Activated CD8-positive, alpha-beta T cell treated with anti-CD3 and anti-CD28 coated beads for 36 hours (primary cell): ENCODE data around the gene FBXL17. TPM values are rescaled to one million over a fixed set of nuclear protein-coding genes. Genes with fewer than 3 reads are reported as not detected.

Experiments used
- ATAC-seq: fragments of 200-7000 bp; cut with Tn5 transposase; one replicate; pipeline ENCODE4 v1.10.0; 2021; ENCODE audit warnings: mild to moderate bottlenecking, moderate library complexity
- CTCF ChIA-PET: fragments of 350-600 bp; sonication (Branson Sonifier 250); formaldehyde crosslinking; loops from one replicate; lab custom pipeline; 2021; ENCODE audit warnings: antibody characterized with exemption; lab: Charles Lee
- POLR2A ChIA-PET: fragments of 350-600 bp; sonication (Branson Sonifier 250); formaldehyde crosslinking; loops from one replicate; lab custom pipeline; 2021; ENCODE audit warnings: antibody characterized with exemption; lab: Charles Lee
- DNase-seq: peaks from one replicate; pipeline ENCODE4 v3.0.0-alpha.2; 2020
- H3K27ac Mint-ChIP-seq: one replicate; pipeline ENCODE4 v1.8.0; 2021; ENCODE audit warnings: mild to moderate bottlenecking, mixed read lengths
- H3K27me3 Mint-ChIP-seq: one replicate; pipeline ENCODE4 v1.8.0; 2021; ENCODE audit warnings: mixed read lengths
- H3K36me3 Mint-ChIP-seq: one replicate; pipeline ENCODE4 v1.8.0; 2021; ENCODE audit warnings: low read depth, mixed read lengths
- H3K4me1 Mint-ChIP-seq: one replicate; pipeline ENCODE4 v1.8.0; 2021; ENCODE audit warnings: low read depth, mixed read lengths
- H3K4me3 Mint-ChIP-seq: one replicate; pipeline ENCODE4 v1.8.0; 2021; ENCODE audit warnings: mild to moderate bottlenecking, moderate library complexity, mixed read lengths
- H3K9me3 Mint-ChIP-seq: one replicate; pipeline ENCODE4 v1.8.0; 2021; ENCODE audit warnings: mixed read lengths
- intact Hi-C: fragments of 100-400 bp; cut with micrococcal nuclease; formaldehyde crosslinking; loops from one replicate; pipeline ENCODE4 v1.10.0; 2022
- total RNA-seq, 2 experiments: library from RNA; stranded (reverse); gene quantifications; one replicate each; pipeline ENCODE4 v1.2.3, GENCODE V29; 2021
- TF ChIP-seq, protein P1 (sequence below): fragments of 200-600 bp; IDR thresholded peaks from one replicate; pipeline ENCODE4 v1.8.0; 2022; ENCODE audit warnings: antibody characterized with exemption, mild to moderate bottlenecking

FBXL17 gene
- total RNA-seq, 2 experiments from 2014 or later: 3.0 to 5.3 TPM

DNA sequence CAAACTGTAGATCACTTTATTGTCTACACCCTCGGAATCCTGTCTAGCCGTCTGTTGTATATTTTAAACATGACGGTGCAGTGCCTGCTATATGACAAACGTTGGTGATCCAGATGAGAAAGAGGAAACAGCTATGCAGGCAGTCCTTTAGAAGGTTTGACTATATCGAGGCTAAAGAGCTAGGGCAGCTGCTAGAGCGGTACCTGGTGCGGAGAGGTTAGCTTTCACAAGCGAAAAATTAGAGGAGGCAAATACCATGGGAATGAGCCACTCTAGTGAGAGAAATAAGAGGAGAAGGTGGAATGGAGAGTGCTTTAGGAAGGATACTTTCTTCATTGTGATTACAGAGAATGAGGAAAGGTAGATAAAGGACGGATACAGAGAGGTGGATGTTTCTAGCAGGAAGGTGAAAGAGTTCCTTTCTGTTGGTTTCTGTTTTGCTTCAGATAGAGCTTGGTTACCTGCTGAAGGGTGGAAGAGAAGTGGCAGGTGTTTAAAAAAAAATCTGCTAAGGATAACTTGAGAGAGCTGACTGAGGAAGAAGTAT is 959 bp upstream of the FBXL17 start:
- DNase-seq (no peak), ATAC-seq (peak; percentile 1)
- H3K4me3 Mint-ChIP-seq: peak overlapping the region; percentile 79
- intact Hi-C loops: loop anchor here (5.0 kb wide), 1 partner anchor 1029 kb away; no protein-coding TSS in a partner anchor
- peaks cover 6% of the 10 kb centered on the region for H3K36me3 Mint-ChIP-seq
- TF ChIP-seq, protein P1, sequence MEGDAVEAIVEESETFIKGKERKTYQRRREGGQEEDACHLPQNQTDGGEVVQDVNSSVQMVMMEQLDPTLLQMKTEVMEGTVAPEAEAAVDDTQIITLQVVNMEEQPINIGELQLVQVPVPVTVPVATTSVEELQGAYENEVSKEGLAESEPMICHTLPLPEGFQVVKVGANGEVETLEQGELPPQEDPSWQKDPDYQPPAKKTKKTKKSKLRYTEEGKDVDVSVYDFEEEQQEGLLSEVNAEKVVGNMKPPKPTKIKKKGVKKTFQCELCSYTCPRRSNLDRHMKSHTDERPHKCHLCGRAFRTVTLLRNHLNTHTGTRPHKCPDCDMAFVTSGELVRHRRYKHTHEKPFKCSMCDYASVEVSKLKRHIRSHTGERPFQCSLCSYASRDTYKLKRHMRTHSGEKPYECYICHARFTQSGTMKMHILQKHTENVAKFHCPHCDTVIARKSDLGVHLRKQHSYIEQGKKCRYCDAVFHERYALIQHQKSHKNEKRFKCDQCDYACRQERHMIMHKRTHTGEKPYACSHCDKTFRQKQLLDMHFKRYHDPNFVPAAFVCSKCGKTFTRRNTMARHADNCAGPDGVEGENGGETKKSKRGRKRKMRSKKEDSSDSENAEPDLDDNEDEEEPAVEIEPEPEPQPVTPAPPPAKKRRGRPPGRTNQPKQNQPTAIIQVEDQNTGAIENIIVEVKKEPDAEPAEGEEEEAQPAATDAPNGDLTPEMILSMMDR: no peak
- H3K27me3 Mint-ChIP-seq: no peaks in the 10 kb centered on the region
- peaks cover 32% of the 10 kb centered on the region for H3K4me1 Mint-ChIP-seq
- H3K9me3 Mint-ChIP-seq: peaks cover 5% of the 10 kb centered on the region
- ChIA-PET POLR2A (interaction anchor here (0.8 to 1.6 kb wide), 7 partner anchors 11 to 1027 kb away, joined by 3 to 9 read pairs (median 3); partner anchors contain the start of gene PJA2), CTCF (interaction anchor here (0.9 to 1.2 kb wide), 2 partner anchors 8 to 121 kb away, joined by 3 read pairs; no protein-coding TSS in a partner anchor)
- peak overlapping the region; percentile 91 for H3K27ac Mint-ChIP-seq

DNA sequence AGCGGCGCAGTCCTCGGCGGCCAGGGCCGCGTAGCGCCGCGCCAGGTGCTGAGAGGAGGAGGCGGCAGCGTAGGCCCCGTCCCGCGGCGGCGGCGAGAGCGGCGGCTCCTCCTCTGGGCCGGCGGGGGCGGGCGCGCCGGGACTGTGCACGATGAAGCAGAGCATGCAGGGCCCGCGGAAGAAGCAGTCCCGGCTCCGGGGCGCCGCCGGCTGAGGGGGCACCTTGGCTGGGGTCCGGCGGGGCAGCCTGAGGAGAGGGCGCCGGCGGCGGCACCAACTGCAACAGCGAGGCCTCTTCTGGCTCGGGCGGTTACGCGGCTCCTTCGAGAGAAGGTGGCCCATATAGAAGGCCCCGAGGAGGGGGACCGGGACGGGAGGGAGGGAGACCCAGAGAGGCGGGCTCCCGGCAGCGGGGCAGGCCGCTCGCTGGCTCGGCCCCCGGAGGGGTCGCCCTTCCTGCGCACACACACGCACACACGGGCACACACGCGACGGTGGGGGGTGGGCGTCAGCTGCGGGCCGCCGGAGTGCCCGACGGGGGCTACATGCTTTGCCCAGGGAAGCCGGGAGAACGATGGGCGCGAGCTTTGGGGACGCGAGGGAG is 446 bp downstream of the FBXL17 start:
- H3K4me1 Mint-ChIP-seq: peaks cover 32% of the 10 kb centered on the region
- peak; percentile 79 for DNase-seq
- peak; percentile 52 for ATAC-seq
- intact Hi-C loops: loop anchor here (5.0 kb wide), 1 partner anchor 1031 kb away; no protein-coding TSS in a partner anchor
- peaks cover 11% of the 10 kb centered on the region for H3K9me3 Mint-ChIP-seq
- ChIA-PET CTCF (interaction anchor here (0.9 to 1.6 kb wide), 2 partner anchors 21 to 120 kb away, joined by 3 to 4 read pairs; no protein-coding TSS in a partner anchor), POLR2A (interaction anchor here (0.6 to 1.6 kb wide), 7 partner anchors 10 to 1029 kb away, joined by 3 to 9 read pairs (median 3); partner anchors contain the start of gene PJA2)
- TF ChIP-seq, protein P1: no peak
- no peaks in the 10 kb centered on the region for H3K27me3 Mint-ChIP-seq
- peaks cover 16% of the 10 kb centered on the region for H3K36me3 Mint-ChIP-seq
- peak overlapping the region; percentile 79 for H3K4me3 Mint-ChIP-seq
- peak overlapping the region; percentile 89 for H3K27ac Mint-ChIP-seq

DNA sequence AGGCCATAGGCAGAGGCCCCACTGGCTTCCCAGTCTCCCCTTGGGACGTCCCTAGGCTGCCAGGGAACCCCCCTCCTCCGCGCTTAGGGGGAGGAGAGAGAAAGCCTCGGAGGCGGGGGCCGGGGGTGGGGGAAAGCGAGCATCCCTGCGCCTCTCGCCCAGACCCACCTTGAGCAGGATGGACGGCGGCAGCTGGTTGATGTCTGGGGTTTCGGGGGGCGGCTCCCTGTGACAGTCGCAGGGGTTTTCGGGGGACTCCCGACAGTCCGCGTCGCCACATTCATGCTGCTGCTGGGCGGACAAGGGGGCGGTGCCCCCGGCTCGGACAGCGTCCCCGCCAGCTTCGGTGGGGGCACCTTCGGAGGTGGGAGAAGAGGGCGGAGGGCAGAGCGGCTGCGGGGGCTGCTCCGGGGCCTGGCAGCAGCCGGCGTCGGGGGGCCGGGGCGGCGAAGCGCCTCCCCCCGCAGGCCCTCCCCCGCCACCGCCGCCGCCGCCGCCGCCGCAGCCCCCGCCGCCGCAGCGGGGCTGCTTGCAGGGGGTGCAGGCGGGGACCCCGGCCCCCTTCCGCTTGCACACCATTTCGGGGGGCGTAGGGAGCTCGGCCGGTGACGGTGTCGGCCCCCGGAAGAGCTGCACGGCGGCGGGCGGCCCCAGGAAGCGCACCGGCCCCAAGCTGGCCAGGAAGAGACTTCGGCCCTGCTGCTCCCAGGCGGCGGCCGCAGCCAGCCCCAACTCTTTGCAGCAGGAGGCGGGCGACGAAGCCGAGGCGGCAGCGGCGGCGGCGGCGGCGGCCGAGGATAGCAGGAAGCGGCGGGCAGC is 1.2 kb downstream of the FBXL17 start:
- Mint-ChIP-seq H3K36me3 (peaks cover 20% of the 10 kb centered on the region), H3K27ac (peak overlapping the region; percentile 96), H3K4me1 (peaks cover 32% of the 10 kb centered on the region), H3K9me3 (peaks cover 16% of the 10 kb centered on the region), H3K27me3 (no peaks in the 10 kb centered on the region), H3K4me3 (peak overlapping the region; percentile 85)
- intact Hi-C loops: loop anchor here (5.0 kb wide), 1 partner anchor 1032 kb away; no protein-coding TSS in a partner anchor
- DNase-seq: peak; percentile 83
- ATAC-seq: peak; percentile 32
- TF ChIP-seq, protein P1: no peak
- CTCF ChIA-PET: interaction anchor here (0.8 to 1.6 kb wide), 2 partner anchors 13 to 20 kb away, joined by 3 to 4 read pairs; no protein-coding TSS in a partner anchor
- POLR2A ChIA-PET: interaction anchor here (0.6 to 1.7 kb wide), 5 partner anchors 11 to 1029 kb away, joined by 3 to 5 read pairs (median 3); partner anchors contain the start of gene PJA2

DNA sequence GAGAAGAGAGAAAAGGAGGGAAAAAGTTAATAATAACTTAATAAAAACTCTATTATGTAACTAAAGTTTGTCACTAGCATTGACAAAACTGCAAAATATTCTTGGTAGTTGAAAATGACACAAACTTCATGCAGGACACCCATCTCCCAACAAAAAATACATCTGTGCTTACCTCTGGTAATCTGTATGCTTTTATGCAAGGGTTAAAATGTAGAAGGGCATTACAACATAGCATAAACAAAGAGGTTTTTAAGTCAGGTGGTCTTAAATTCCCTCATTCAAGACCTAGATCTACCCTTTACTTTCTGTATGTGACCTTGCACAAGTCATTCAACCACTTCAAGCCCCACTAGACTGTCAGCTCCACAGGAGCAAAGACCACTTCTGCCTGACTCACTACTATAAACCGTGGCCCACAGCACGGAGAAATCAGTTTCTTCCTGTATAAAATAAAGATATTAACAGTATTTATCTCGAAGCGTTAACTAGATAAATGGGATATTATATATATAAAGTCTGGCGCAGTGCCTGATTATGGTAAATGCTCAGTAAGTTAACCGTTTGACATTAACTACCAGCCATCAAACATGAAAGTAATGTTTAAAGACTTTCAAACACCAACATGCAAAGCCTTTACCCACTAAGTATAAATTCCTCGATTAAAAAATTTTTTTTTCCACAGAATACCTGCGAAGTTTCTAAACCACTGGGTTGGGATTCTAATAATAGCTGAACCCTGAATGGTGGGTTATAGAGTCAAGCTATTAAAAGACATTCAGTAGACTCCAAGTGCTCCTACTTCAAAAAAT is 2.0 kb downstream of the FBXL17 start:
- Mint-ChIP-seq H3K27me3 (no peaks in the 10 kb centered on the region), H3K36me3 (peaks cover 27% of the 10 kb centered on the region), H3K4me1 (peaks cover 28% of the 10 kb centered on the region), H3K9me3 (peaks cover 23% of the 10 kb centered on the region), H3K4me3 (peak overlapping the region; percentile 85), H3K27ac (peak overlapping the region; percentile 96)
- DNase-seq (peak; percentile 50), ATAC-seq (peak; percentile 15)
- intact Hi-C loops: loop anchor here (5.0 kb wide), 1 partner anchor 1032 kb away; no protein-coding TSS in a partner anchor
- ChIA-PET POLR2A (interaction anchor here (0.6 to 1.7 kb wide), 4 partner anchors 10 to 1030 kb away, joined by 3 to 5 read pairs (median 4); partner anchors contain the start of gene PJA2), CTCF (interaction anchor here (0.8 to 1.6 kb wide), 2 partner anchors 12 to 19 kb away, joined by 3 to 4 read pairs; no protein-coding TSS in a partner anchor)
- TF ChIP-seq, protein P1: no peak
